HG03045 (cell line): Measurements from ENCODE around the gene DNMT1.
"Not testable (repeated sequence)": the region's sequence is repeated elsewhere in the genome, so short reads cannot be mapped to it uniquely, and the experiment has no call there.

Experiments
- ATAC-seq: cut with Tn5 transposase; IDR thresholded peaks from one replicate; pipeline ENCODE4 v1.9.1; 2021; ENCODE audit warnings: mild to moderate bottlenecking, moderate library complexity; ENCODE audit not compliant: unreplicated experiment

Gene DNMT1

DNA sequence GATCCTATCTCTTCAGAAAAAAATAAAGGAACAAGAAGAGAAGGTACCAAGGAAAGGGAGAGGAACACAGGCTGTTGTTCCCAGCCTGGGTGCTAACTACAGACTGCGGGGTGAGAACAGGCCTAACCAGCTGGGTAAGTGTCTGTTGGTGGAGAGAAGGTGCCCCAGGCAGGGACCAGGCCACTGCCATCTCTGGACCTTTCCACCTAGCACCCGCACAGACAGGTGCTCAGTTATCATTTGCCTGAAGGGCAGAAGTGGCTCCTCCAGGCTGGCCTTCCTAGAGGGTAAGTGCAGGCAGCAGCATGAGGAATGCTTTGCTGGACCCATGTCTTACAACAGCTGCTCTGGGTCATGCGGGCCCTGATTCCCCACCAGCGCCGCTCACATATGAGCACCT, 10.1 kb downstream of the DNMT1 start:
- no peak for ATAC-seq

DNA sequence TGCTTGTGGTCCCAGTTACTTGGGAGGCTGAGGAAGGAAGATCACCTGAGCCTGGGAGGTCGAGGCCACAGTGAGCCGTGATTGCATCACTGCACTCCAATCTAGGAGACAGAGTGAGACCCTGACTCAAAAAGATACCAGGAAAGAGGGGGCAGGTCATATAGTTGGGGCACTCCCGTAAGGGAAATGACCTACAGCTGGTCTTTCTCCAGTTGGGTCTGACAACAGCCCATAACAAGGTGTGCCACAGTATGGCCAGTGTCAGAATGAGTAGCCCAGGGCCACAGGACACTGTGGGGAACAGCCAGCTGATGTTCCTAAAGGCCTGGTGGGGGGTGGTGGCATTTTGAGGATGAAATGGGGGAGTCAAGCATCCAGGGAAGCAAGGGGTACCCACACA, 10.8 kb downstream of the DNMT1 start:
- no peak for ATAC-seq

DNA sequence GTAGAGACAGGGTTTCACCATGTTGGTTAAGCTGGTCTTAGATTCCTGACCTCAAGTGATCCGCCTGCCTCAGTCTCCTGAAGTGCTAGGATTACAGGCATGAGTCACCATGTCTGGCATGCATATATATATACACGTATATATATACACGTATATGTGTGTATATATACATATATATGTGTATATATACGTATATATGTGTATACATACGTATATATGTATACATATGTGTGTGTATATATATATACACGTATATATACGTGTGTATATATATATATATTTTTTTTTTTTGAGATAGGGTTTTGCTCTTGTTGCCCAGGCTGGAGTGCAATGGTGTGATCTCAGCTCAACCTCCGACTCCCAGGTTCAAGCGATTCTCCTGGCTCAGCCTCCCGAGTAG, 11.9 kb downstream of the DNMT1 start:
- ATAC-seq = no peak

GRCh38 chr19:10182076-10182475, 12.7 kb downstream of the DNMT1 start:
- ATAC-seq = no peak

DNA sequence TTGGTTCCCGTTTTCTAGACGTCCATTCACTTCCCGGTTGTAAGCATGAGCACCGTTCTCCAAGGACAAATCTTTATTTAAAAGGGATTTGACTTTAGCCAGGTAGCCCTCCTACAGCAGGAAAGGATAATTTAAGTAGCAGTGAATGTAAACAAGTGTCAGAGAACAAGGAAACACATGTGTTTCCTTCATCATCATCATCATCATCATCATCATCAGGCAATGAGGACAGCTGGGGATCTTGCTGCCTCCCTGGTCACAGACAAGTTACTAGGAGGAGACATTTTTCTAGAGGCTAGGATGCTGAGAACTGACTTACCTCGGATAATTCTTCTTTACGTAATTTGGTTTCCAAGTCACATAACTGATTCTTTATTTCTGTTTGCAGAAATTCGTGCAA, 14.3 kb downstream of the DNMT1 start:
- no peak for ATAC-seq

DNA sequence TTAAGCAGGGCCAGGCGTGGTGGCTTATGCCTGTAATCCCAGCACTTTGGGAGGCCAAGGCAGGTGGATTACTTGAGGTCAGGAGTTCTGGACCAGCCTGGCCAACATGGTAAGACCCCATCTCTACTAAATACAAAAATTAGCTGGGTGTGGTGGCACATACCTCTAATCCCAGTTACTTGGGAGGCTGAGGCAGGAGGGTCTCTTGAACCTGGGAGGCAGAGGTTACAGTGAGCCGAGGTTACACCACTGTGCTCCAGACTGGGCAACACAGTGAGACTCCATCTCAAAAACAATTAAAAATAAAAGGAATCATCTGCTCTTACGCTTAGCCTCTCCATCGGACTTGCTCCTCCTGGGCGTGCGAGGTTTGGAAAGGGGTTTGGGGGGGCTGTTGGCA, 14.7 kb downstream of the DNMT1 start:
- ATAC-seq = not testable (repeated sequence)

DNA sequence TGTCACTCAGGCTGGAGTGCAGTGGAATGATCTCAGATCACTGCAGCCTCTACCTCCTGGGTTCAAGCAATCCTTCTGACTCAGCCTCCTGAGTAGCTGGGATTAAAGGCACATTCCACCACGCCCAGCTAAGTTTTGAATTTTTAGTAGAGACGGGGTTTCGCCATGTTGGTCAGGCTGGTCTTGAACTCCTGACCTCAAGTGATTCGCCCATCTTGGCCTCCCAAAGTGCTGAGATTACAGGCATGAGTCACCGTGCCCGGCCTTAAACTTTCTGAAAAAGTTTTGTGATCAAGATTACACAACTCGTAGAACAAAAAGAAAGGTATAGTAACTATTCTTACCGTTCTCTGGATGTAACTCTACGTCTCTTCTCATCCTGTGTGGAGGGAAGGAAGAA, 21.2 kb downstream of the DNMT1 start:
- ATAC-seq = no peak

GRCh38 chr19:10168386-10168948, 26.3 kb downstream of the DNMT1 start:
- no peak for ATAC-seq

- ATAC-seq = no peak
These were observed 27.3 kb downstream of the DNMT1 start for GRCh38 chr19:10167459-10167858.

DNA sequence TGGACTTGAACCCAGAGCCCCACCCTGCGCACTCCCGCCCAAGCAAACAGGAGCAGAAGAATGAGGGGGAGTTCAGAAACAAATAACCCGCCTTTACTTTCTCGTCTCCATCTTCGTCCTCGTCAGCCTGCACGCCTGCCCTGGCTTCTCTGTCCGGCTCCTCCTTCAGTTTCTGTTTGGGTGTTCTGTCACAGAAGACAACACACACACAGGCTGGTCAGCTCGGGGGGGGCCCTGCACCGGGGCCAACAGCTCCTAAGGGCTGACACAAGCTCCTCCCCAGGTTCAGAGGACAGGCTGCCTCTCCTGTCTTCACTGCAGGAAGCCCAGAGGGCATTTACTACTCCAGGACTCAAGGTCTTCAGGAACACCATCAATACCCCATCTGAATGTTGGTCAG, 28.3 kb downstream of the DNMT1 start:
- not testable (repeated sequence) for ATAC-seq

- no peak for ATAC-seq
These were observed 28.7 kb downstream of the DNMT1 start for GRCh38 chr19:10166046-10166445.

DNA sequence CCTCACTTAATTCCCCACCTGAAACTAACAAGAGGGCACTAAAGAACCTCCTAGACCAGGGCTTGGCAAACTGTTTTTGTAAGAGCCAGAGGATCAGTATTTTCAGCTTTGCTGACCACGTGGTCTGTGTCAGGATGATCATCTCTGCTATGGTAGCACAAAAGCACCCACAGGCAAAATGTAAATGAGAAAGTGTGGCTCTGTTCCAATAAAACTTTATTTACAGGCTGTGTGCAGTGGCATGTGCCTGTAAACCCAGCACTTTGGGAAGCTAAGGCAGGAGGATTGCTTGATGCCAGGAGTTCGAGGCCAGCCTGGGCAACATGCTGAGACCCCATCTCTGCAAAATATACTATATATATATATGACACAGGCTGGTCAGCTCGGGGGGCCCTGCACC, 31.2 kb downstream of the DNMT1 start:
- no peak for ATAC-seq

- ATAC-seq = no peak
These were observed 35.1 kb downstream of the DNMT1 start for GRCh38 chr19:10159610-10160009.

DNA sequence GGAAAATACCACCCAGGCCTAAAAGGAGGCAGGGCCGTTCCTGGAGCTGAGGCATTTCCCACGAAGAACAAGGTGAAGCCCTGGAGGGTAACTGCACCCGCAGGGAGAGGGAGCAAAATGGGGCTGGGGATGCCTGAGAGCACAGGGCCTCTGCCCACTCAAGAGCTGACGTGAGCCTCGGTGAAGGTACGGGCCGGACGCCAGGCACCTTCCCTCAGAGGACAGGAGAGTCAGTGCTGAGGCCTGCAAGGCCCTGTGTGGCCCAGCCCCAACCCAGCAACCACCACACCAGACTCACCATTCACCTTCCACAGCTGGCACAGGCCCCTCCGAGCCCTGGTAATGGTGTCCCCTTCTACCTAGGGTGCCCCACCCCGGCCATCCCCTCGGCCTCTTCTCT, 36.3 kb downstream of the DNMT1 start:
- no peak for ATAC-seq

DNA sequence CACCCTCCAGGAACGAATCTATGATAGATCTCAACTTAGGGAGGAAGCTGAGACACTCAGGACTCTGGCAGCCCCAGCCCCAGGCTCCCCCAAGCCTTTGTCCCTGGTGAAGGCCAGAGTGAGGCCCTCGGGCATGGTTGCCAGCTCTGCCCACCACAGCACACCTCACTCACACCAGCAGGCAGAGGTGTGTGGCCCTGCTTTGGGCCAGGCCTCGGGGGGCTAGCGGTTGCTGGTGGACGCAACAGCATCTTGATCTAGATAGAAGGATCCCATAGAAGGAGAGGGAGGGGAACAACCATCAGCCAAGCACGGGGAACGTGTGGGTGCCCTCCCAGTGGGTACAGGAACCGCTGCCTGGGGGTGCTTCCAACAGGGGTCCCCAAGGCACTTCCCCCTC, 36.7 kb downstream of the DNMT1 start:
- no peak for ATAC-seq

- no peak for ATAC-seq
These were observed 38.9 kb downstream of the DNMT1 start for GRCh38 chr19:10155839-10156238.

DNA sequence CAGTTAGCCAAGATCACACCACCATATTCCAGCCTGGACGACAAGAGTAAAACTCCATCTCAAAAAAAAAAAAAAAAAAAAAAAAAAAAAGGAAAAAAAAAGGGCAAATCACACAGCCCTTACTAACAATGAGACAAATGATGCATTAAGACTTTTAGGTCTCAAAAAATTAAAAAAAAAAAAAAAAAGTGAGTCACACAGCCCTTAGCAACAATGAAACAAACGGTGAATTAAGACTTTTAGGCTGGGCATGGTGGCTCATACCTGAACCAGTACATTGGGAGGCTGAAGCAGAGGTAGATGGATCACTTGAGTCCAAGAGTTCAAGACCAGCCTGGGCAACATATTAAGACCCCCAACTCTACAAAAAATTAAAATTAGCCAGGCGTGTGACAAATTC, 42.7 kb downstream of the DNMT1 start:
- no peak for ATAC-seq

DNA sequence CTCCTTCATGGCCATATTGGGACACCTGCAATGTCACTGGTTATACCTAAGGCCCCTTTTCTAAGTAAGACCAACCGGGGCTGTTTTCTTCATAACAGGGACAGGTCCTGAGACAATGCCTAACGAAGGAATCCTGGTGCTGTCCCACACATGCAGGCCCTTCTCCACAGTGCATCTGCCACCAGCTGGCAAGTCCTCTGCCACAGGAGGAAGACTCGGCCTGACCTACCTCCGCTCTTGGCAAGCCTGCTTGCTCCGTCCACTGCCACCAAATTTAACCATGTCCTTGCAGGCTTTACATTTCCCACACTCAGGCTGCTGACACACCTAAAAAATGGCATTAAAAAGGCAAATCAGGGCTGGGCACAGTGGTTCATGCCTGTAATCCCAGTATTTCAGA, 43.2 kb downstream of the DNMT1 start:
- ATAC-seq = no peak

DNA sequence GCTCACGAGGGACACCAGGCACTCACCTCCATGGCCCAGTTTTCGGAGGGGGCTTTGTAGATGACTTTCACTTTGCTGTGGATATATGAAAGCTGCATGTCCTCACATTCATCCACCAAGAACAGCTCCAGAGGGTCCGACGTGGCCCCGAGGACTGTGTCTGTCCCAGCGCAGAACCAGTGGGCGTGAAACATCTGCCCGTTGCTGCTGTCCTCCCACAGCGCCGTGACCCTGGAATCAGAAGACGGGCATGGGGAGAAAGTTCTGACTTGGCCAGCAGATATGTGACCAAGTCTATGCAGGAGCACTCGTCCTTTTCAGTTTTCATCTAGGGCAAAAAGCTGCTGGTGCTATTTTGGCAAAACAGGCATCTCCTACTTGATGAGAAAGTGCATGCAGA, 45.3 kb downstream of the DNMT1 start:
- no peak for ATAC-seq

DNA sequence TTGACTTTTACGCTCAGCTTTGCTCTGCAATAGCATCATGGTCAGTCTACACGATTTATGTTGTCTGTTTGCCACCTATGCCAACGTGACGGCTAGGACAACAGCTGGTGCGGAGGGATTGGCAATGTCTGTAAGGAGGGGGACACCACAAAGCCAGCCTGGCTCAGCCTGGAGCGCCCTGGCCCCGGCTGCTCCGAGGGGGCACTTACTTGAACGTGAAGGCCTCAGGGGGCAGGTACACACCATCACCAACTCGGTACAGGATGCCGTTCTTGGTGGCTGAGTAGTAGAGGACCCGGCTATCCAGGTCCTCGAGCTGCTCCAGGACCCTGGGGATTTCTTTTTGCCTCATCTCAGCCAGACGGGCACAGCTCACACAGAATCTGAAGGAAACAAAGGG, 48.6 kb downstream of the DNMT1 start:
- no peak for ATAC-seq

- no peak for ATAC-seq
These were observed 49.7 kb downstream of the DNMT1 start for GRCh38 chr19:10145031-10145430.

GRCh38 chr19:10144361-10144760, 50.4 kb downstream of the DNMT1 start:
- ATAC-seq = no peak

DNA sequence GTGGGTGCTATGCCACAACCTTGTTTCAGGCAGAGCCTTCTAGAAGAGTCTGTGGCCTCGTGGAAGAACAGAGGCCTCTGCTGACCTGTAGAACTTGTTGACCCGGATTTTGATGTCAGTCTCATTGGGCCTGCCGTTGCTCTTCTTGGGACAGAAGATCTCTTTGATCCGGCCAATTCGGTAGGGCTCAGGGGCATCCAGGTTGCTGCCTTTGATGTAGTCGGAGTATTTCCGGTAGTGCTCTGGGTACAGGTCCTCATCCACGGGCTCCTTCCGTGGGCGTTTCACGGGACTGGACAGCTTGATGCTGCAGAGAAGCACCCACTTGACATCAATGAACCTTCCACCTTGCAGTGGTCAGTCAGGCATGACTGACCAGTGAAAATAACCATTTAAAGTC, 51.1 kb downstream of the DNMT1 start:
- no peak for ATAC-seq
